Measurements from ENCODE around the gene GPBP1L1.
"Not testable (repeated sequence)": the region's sequence is repeated elsewhere in the genome, so short reads cannot be mapped to it uniquely, and the experiment has no call there.

Gene GPBP1L1

GRCh38 chr1:45682942-45683341 is 3.4 kb downstream of the GPBP1L1 start:
- no peak for DNase-seq (ENCODE audit: low read depth)

DNA sequence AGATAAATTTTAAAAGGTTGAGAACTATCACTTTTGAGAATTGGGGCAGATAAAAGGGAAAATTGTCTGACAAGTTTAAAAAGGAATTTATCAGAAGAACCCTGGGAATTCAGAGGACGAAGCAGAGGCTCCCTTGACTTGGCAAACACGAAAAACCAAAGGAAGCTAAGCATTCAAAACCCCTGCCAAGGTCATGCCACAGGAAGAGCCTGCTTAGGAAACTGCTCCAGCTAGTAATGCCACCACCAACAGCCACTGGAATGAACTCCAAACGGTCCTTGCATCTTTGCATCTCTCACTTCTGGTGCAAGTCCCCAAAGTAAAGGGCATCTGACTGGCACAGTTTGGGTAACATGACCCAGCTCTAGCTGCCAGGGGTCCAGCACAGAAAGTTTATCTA is 7.2 kb downstream of the GPBP1L1 start:
- DNase-seq (ENCODE audit: low read depth) = no peak

DNA sequence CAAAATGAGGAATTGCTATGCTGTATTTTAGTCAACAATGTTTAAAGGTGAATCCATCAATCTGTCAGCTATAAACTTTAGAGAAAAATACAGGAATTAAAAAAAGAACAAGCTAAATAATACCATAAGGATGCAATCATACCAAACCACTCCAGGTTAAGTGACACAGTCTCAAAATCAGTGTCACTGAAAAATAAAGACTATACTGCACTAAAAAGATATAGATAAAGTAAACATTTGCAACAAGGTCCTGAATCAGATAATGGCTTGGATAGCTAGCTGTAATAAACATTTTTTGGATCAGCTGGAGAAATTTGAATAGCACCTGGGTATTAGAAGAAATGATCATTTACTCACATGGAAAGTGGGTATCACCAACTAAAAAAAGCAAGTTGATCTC is 7.8 kb downstream of the GPBP1L1 start:
- DNase-seq (ENCODE audit: low read depth) = no peak

- no peak for DNase-seq (ENCODE audit: low read depth)
Observed at GRCh38 chr1:45677751-45678245, 8.5 kb downstream of the GPBP1L1 start.

DNA sequence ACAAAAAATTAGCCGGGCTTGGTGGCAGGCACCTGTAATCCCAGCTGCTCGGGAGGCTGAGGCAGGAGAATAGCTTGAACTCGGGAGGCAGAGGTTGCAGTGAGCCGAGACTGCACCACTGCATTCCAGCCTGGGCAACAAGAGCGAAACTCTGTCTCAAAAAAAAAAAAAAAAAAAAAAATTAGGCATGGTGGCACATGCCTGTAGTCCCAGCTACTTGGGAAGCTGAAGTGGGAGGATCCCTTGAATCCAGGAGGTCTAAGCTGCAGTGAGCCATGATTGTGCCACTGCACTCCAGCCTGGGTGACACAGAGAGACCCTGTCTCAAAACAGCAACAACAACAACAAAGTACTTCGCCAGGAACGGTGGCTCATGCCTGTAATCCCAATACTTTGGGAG is 9.8 kb downstream of the GPBP1L1 start:
- not testable (repeated sequence) for DNase-seq (ENCODE audit: low read depth)

GRCh38 chr1:45674478-45674877 is 11.9 kb downstream of the GPBP1L1 start:
- no peak for DNase-seq (ENCODE audit: low read depth)

DNA sequence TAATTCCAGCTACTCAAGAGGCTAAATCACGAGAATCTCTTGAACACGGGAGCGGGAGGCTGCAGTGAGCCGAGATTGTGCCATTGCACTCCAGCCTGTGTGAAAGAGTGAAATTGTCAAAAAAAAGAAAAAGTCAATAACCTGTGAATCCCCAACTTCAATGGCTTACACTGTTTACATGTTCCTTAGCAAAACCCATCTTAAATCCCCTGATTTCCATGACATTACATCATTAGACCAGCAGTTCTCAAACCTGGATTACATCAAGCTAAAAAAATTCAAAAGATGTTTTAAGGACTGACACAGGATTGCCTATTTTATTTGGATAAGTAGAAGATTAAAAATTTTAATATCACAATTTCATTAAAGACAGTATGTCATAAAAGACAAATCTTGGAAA is 12.4 kb downstream of the GPBP1L1 start:
- DNase-seq (ENCODE audit: low read depth) = no peak

GRCh38 chr1:45669859-45670655 is 16.3 kb downstream of the GPBP1L1 start:
- DNase-seq (ENCODE audit: low read depth) = no peak

GRCh38 chr1:45669379-45669778 is 17.0 kb downstream of the GPBP1L1 start:
- DNase-seq (ENCODE audit: low read depth) = no peak

GRCh38 chr1:45668526-45668925 is 17.8 kb downstream of the GPBP1L1 start:
- DNase-seq (ENCODE audit: low read depth) = no peak

- DNase-seq (ENCODE audit: low read depth) = no peak
Observed at GRCh38 chr1:45667321-45668111, 18.8 kb downstream of the GPBP1L1 start.

DNA sequence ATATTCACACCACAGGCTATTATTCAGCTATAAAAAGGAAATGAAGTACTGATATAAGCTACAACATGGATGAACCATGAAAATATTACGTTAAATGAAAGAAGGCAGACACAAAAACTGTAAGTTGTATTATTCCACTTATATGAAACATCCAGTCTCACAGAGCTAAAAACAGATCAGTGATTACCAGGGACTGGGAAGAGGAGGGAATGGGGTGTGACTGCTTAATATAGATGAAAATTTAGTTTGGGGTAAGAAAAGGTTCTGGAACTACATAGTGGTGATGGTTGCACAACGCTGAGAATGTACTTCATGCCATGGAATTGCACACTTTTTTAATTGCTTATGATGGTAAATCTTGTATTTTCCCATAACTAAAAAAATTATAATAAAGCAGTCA is 19.5 kb downstream of the GPBP1L1 start:
- no peak for DNase-seq (ENCODE audit: low read depth)

DNA sequence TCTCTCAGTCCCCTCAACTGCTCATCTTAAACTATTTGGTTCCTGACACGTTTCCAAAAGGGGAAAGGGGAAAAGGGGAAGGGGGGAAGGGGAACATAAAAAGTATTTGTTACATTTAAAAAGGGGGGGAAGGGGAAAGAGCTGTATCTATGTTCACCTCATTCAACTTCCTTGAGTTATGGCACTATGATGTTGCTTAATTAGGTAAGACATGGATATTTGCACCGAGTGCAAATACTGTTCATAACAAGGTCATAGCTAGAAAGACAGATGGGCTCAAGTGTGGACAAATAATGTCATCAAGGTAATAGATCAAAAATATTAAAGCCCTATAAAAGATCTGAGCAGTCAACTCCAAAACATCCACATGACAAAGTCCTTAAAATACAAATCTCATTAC is 26.0 kb downstream of the GPBP1L1 start:
- DNase-seq (ENCODE audit: low read depth) = no peak

DNA sequence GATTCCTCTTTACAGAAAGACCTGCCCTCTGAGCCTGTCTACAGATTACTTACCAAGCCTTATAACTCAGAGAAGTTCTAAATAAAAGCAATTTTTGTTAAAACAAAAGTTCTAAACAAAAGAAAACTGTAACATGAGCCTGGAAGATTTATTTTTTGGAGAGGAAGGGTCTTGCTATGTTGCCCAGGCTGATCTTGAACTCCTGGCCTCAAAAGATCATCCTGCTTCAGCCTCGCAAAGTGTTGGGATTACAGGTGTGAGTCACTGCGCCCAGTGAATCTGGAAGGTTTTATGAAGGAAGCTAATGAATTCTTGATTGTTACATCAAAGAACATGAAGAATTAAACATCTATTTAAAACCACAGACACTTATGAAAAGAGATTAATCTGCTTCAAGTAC is 27.1 kb downstream of the GPBP1L1 start:
- no peak for DNase-seq (ENCODE audit: low read depth)

DNA sequence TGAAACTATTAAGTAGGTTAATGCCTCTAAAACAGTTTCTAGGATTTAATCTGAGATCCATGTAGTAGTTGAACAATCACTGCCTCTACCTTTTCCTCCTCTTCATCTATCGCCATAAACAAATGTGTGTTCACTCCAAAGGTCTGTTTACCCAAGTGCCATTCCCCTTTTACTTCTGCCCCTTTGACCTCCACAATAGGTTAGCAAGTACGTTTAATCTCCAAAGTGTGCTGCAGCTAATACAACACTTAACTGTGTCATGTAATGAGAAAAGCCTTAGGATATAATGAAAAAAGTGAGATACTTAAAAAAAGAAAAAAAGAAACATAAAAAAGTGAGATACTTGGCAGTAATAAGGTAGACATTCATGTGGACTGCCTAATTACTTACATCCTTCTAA is 28.2 kb downstream of the GPBP1L1 start:
- DNase-seq (ENCODE audit: low read depth) = no peak

- no peak for DNase-seq (ENCODE audit: low read depth)
Observed at GRCh38 chr1:45656573-45657226, 29.6 kb downstream of the GPBP1L1 start.

- DNase-seq (ENCODE audit: low read depth) = no peak
Observed at GRCh38 chr1:45654540-45655280, 31.6 kb downstream of the GPBP1L1 start.

DNA sequence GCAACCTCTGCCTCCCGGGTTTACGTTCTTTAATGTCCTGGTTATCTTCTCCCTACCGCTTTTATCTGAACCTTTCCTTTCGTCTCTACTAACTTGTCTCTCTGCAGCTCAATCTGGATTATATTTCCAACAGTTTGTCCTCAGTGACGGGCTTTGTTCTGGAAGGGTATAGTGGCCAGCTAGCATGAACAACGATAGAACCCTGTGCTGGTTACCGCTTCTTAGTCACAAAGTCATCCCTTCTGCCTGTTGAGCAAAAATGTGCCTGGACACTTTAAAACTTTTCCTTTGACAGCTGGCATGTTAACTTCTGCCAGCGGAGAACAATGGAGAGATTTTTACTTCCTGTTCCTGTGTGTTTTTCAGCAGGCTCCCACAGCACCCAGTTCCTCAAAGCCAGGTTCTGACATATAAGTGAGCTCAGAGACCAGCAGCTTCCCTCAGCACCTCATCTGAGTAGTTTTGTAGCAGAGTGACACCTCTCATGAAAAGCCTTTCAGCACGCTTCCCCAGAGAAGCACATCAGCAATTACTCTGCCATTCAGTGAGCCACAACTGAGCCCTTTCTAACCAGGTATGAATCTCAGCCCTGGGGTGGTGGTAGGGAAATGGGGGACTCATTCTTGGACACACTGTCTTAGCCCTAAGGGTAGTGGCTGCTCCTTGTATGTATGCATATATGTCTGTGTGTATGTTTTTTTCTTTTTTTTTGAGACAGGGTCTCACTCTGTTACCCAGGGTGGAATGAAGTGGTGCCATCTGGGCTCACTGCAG is 38.9 kb downstream of the GPBP1L1 start:
- no peak for DNase-seq (ENCODE audit: low read depth)

GRCh38 chr1:45644661-45645060 is 41.7 kb downstream of the GPBP1L1 start:
- no peak for DNase-seq (ENCODE audit: low read depth)

- DNase-seq (ENCODE audit: low read depth) = no peak
Observed at GRCh38 chr1:45643978-45644377, 42.4 kb downstream of the GPBP1L1 start.

DNA sequence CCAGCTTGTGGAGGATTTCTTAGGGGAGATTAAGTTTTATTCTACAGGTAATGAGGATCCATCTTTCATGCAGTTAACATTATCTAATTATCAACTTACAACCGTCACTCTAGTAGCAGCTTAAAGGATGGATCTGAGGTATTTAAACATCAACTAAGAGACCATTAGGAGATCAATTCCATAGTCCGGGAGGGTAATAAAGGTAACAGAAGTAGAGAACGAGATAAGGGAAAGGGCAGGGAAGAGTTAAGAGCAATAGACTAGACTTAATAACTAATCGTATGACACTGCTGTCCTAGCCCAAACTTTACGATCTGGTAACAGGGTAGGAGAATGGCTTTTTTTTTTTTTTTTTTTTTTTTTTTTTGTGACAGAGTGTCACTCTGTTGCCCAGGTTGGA is 43.0 kb downstream of the GPBP1L1 start:
- no peak for DNase-seq (ENCODE audit: low read depth)
